Measurements from ENCODE around the gene PCDHGA1.

The PCDHGA1 gene

GRCh38 chr5:141517880-141518617 lies 187.7 kb downstream of the PCDHGA1 start:
- peaks cover 57% of the 10 kb centered on the region for H3K36me3 ChIP-seq
- peaks cover 2% of the 10 kb centered on the region for H3K9me3 ChIP-seq (ENCODE audit: severe bottlenecking)
- no peak for TF ChIP-seq CTCF (IDR thresholded peaks at IDR 0.05; ENCODE audit: low read depth, low read length)
- DNase-seq, result no peak
- H3K27ac ChIP-seq, result no peak overlapping the region
- no peak overlapping the region for H3K4me3 ChIP-seq (ENCODE audit: low read depth, low read length)
- no peaks in the 10 kb centered on the region for H3K27me3 ChIP-seq (ENCODE audit: insufficient read depth, low read depth, severe bottlenecking)

GRCh38 chr5:141518618-141519015 lies 188.3 kb downstream of the PCDHGA1 start:
- no peak for DNase-seq
- Histone ChIP-seq H3K9me3 (ENCODE audit: severe bottlenecking) (peaks cover 2% of the 10 kb centered on the region), H3K36me3 (peaks cover 59% of the 10 kb centered on the region), H3K27ac (no peak overlapping the region), H3K27me3 (ENCODE audit: insufficient read depth, low read depth, severe bottlenecking) (no peaks in the 10 kb centered on the region), H3K4me3 (ENCODE audit: low read depth, low read length) (no peak overlapping the region)
- no peak for TF ChIP-seq CTCF (IDR thresholded peaks at IDR 0.05; ENCODE audit: low read depth, low read length)

GRCh38 chr5:141519605-141520565 lies 189.6 kb downstream of the PCDHGA1 start:
- peaks cover 2% of the 10 kb centered on the region for H3K9me3 ChIP-seq (ENCODE audit: severe bottlenecking)
- H3K27me3 ChIP-seq (ENCODE audit: insufficient read depth, low read depth, severe bottlenecking), result no peaks in the 10 kb centered on the region
- peaks cover 68% of the 10 kb centered on the region for H3K36me3 ChIP-seq
- TF ChIP-seq CTCF (IDR thresholded peaks at IDR 0.05; ENCODE audit: low read depth, low read length), result no peak
- no peak overlapping the region for H3K27ac ChIP-seq
- no peak for DNase-seq
- no peak overlapping the region for H3K4me3 ChIP-seq (ENCODE audit: low read depth, low read length)

GRCh38 chr5:141521244-141521781 lies 191.0 kb downstream of the PCDHGA1 start:
- Histone ChIP-seq H3K9me3 (ENCODE audit: severe bottlenecking) (peaks cover 2% of the 10 kb centered on the region), H3K27ac (no peak overlapping the region), H3K36me3 (peaks cover 77% of the 10 kb centered on the region), H3K27me3 (ENCODE audit: insufficient read depth, low read depth, severe bottlenecking) (no peaks in the 10 kb centered on the region), H3K4me3 (ENCODE audit: low read depth, low read length) (no peak overlapping the region)
- TF ChIP-seq CTCF (IDR thresholded peaks at IDR 0.05; ENCODE audit: low read depth, low read length), result no peak
- no peak for DNase-seq

- no peak overlapping the region for H3K4me3 ChIP-seq (ENCODE audit: low read depth, low read length)
- H3K36me3 ChIP-seq, result peaks cover 76% of the 10 kb centered on the region
- H3K9me3 ChIP-seq (ENCODE audit: severe bottlenecking), result peaks cover 2% of the 10 kb centered on the region
- no peak for TF ChIP-seq CTCF (IDR thresholded peaks at IDR 0.05; ENCODE audit: low read depth, low read length)
- H3K27me3 ChIP-seq (ENCODE audit: insufficient read depth, low read depth, severe bottlenecking), result no peaks in the 10 kb centered on the region
- no peak for DNase-seq
- H3K27ac ChIP-seq, result no peak overlapping the region
Observed at GRCh38 chr5:141522301-141522700, 192.0 kb downstream of the PCDHGA1 start.

Measured in WERI-Rb-1 (cell line).